NCI-H187 (cell line): ENCODE data around the gene TOR2A.
"Not testable (repeated sequence)": the region's sequence is repeated elsewhere in the genome, so short reads cannot be mapped to it uniquely, and the experiment has no call there.

Source experiments
- DNase-seq, 2 experiments: peaks; one replicate each; lab custom pipeline; 2025; lab: John Stamatoyannopoulos, UW

Gene TOR2A

DNA sequence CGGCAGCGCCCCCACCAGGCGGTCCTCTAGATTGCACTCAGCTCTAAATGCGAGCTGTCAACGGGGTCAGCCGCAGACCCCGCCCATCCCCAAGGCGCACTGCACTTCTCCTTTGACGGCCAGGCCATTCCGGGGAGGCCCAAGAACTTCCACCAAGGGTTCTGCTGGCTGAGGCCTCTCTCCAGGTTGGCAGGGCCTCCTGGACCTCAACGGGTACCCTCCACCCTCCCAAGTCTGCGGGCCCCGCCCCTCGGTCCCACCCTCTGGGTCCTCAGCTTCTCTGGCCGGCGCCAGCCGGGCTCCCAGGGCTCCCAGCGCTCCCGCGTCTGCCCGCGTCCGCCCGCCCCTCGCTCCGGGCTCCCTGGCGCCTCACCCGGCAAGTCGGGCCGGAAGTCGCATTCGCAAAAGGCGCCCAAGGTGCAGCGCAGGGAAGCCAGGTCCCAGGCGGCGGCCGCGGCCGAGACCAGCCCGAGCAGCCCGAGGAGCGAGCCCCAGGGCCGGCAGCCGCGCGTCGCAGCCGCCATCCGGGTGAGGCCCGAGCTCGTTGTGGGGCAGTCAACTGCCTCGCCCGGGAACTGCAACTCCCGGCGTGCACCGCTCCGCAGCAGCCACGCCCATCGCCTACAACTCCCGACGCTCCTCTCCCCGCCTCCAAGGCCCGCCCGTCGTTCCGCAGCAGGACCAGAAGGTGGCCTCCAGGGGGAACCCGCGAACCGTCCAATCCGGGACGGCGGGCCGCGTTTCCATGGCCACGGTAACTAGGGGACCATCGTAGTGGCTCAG lies at the start of gene TOR2A:
TSS of gene TOR2A (minus strand) at position 548 of the 783 bp plus-strand sequence. CDS start at position 524, 24 bp downstream.
- peak; percentile 72 to 93 for DNase-seq

DNA sequence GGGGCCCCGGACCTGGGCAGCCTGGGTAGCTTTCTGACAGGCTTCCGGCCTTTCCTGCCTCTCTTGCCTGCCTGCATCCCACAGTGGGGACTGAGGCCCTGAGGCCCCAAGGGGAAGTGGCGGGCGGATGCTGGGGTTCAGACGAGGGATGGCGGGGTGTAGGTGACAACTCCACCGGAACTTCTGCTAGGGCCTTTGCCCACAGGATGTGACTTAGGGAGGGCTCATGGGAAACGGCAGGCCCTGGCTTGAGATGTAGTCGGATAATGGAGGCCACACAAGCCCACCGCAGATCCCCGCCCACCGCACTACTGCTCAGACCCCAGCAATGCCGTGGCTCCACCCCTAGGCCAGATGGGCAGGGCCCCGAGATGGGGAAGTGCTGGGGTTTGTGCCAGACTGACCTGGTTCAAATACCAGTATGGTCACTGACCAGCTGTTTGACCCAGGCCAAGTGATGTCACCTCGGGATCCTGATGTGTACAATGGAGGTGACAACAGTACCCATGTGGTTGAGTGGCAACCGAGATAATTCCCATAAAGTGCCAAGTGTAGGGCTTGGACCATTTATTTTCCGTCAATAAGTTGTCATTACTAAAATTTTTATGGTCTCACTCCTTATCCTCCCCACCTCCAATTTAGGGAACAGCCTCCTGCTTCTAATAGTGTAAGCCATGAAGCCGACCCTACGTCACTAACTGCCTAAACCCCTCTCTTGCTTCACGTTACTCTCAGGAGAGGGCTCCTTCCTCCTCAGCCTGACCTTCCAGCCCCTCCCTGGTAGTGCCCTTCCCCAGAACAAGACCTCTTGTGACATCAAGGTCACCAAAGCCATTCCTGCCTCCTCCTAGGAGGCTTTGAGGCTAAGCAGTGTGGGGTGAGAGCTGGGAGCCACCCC lies 48.3 kb upstream of the TOR2A start:
- no peak for DNase-seq

DNA sequence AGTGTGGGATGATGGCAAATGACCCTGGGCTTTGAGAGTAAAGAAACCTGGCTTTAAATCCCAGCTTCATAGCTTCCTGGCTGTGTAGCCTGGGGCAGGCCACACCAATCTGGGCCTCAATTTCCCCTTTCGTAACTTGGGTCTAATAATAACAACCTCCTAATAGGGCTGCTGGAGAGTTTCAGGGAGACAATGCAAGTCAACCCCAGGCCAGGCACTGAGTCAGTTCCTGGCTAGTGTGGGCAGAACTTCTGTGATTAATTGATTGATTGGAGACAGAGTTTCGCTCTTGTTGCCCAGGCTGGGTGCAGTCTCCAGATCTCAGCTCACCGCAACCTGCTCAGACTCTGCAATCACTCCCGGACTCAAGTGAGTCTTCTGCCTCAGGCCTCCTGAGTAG lies 46.7 kb upstream of the TOR2A start:
- no peak for DNase-seq

DNA sequence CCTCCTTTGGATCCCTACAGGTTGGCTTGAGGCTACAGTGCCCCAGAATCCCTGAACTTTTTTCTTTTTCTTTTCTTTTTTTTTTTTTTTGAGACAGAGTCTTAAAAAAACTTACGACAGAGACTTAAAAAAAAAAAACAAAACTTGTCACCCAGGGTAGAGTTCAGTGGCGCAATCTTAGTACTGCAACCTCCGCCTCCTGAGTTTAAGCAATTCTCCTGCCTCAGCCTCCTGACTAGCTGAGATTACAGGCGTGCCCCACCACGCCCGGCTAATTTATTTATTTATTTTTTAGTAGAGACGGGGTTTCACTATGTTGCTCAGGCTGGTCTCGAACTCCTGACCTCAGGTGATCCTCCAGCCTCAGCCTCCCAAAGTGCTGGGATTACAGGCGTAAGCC lies 45.8 kb upstream of the TOR2A start:
- DNase-seq, result not testable (repeated sequence)

DNA sequence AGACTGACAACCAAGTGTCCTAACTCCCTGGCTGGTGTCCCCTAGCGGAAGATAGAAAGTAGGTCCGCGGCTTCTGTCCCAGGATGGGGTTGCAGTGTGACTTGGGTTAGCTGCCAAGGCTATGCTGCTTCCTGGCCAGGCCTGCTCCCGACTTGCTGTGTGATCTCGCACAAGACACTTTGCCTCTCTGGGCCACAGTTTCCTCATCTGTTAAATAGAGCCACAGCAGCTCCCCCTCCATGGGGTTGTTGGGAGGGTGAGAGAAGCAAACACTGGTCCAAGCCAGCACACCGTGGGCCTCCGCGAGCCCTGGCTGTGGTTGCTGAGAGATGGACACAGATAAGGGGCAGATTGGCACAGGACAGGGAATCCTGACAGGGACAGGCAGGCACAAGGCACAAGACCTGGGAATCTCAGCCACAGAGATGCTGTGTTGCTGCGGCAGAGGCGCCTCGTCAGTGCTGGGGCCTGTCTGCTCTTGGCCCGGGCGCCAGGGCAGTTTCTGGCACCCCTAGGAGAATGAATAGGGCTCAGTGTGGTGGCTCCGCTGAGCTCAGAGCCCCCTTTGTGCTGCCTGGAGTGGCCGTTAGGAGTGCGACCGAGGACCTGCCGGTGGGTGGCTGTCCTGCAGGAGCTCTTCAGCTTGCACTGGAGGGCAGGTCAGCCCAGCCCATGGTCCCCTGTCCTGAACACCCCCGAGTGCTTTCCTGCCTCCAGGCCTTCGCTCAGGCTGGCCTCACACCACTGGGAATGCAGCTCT lies 45.2 kb upstream of the TOR2A start:
- DNase-seq, result no peak

DNA sequence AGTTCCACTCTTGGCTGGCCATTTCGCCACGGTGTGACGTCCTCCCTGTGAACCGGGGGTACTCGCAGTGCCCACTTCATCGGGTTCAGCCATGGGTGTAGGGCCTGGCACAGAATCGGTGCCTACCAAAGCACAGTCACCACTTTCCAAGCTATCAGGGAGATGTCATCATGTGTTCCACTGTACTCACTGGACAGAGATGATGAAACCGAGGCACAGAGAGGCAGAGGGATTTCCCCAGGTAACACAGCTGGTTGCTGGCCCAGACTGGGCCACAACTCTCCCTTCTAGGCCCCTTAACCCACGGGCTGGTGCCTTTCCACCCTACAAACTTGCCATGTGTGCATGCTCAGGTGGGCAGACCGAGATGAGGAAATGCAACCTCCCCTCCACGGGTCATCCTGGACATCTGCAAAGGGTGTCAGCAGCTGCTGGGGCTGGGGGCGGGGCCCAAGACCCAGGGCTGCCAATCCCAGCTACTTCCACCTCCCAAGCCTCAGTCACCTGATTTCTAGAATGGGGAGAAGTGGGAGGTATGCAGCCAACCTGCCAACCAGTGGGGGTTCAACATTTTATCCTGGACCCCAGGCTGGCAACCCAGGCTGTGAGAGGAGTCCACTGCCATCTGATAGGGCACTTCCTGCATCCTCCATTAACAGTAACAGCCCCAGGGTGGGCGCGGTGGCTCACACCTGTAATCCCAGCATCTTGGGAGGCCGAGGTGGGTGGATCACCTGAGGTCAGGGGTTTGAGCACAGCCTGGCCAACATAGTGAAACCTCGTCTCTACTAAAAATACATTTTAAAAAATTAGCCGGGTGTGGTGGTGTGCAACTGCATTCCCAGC lies 44.3 kb upstream of the TOR2A start:
- DNase-seq, result no peak

DNA sequence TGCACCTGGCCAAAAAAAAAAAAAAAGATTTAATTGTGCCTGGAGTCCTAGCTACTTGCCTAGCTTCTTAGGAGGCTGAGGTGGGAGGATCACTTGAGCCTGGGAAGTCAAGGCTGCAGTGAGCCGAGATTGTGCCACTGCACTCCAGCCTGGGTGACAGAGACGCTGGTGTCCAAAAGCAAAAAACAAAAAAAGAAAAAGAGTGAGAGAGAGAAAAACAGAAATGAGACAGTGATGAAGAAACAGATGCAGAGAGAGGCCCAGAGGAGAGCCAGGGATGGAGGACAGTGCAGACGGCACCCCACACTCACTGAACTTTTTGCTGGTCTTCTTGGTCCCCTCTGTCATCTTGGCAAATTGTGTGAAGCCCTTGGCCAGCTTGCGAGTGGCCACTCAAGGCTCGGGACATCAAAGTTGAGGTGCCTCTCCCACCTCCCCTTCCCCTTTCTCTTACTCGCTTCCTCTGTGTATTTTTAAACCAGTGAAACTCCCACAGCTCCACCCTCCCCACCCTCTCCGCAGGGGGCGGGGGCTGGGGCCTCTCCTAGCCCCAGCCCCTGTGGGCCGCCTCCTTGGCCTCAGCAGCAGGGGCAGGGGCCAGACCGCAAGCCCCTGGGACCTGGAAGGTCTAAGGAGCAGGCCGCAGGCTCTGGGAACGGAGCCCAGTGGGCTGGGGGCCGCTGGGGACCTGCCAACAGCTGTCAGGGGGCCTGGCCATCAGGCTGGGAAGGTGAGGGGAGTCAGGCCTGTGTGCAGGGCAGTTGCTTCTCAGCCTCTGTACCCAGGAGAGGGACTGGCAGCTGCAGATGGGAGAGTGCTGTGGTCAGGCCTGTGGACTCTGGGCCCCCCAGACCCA lies 43.4 kb upstream of the TOR2A start, which contains the start of gene SH2D3C:
TSS of gene SH2D3C (minus strand) at position 387 of the 856 bp plus-strand sequence. CDS start at position 348, 39 bp downstream.
- DNase-seq, result no peak

DNA sequence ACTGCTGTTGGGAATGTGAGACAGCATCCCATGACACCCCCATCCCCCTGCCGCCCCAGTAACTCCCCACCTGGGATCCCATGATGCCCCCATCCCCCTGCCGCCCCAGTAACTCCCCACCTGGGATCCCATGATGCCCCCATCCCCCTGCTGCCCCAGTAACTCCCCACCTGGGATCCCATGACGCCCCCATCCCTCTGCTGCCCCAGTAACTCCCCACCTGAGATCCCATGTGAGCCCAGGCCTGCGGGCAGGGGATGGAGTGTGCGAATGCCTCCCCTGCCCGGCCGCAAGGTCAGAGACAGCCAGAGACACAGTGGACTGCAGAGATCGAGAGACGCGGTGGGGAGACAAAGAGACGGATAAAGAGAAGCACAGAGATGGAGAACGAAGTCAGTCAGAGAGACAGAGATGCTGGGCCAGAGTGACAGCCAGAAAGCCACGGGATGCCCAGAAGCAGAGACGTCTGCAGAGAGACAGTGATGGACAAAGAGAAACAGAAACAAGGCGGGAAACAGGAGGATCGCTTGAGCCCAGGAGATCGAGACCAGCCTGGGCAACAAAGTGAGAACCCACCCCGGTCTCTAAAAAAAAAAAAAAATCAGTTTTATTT lies 42.4 kb upstream of the TOR2A start:
- no peak for DNase-seq

DNA sequence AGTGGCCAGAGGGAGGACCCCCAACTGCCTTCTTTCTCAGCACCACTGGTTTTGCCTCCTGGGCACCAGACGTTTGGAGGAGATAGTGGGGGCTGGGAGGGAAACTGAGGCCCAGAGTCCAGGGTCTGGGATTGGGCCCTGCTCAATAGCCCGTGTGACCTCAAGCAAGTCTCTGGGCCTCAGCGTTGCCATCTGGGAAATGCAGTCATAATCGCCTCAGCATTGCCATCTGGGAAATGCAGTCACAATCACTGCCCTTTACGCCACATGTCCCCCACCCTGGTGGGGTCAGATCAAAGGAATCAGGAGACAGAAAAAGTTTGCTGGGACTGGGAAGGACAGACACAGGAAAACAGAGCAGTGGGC lies 41.8 kb upstream of the TOR2A start:
- DNase-seq, result no peak

DNA sequence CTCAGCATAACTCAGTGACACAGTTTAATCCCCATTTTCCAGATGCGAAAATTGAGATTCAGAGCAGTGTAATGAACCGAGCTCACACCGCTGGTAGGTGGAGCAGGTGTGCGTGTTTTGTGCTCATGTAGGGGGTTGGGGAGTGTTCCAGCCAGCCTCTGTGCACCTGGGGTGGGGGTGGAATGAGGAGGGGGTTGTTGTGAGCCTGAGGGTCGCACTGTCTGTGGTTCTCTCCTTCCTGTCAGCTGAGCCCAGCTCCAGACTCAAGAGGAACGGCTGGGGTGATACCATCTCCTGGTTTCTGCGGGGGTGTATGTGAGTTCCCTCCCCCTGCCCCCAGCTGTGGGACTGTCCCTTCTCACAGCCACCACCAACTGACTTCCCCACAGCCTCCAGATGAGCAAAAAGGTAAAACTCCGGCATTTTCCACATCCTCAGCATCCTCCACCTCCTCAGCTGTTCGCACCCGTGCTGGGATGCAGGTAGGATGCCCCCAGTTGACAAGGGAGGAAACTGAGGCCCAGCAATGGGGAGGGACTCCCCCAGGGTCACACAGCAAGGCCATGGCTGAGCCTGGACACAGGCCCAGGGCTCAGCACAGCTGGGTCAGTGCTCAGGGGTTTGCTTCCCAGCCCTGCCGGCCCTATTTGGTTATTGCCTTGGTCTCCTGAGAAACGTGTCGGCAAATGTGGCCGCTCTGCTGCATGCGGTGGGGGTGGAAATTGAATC lies 41.3 kb upstream of the TOR2A start:
- DNase-seq, result no peak

DNA sequence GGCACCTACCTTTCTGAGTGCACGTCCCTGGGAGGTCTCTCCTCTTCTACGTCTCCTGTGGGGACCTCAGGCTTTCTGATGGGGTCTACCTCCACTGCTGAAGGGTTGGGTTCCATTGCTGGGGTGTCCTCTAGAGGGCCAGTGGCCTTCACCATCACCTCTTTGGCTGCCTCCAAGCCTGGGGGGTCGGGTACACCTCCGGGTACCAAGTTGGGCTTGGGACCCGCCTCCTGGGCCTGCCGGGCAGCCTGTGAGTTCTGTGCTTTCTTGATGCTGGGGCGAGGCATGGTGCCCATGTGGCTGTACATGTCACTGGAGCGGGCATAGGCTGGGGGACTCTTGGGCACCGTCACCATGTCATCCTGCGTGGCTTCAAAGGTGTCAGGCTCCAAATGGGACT lies 38.9 kb upstream of the TOR2A start:
- no peak for DNase-seq

DNA sequence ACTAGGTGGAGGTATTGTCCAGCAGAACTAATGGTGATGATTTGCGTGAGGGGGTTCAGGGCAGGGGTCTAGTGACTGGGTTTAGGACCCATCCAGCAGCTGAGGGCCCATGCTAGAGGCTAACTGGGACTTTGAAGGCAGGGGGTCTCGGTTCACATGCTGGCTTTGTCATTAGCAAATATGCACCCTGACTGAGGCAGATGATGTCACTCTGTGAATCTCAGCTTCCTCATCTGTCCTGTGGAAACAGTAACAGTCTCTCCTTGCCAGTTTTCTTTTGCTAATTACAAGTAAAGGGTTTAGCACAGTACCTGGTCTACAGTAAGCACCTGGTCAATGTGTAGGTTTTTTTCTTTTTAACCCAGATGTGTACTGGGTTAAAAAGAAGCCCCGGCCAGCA lies 38.2 kb upstream of the TOR2A start:
- no peak for DNase-seq

DNA sequence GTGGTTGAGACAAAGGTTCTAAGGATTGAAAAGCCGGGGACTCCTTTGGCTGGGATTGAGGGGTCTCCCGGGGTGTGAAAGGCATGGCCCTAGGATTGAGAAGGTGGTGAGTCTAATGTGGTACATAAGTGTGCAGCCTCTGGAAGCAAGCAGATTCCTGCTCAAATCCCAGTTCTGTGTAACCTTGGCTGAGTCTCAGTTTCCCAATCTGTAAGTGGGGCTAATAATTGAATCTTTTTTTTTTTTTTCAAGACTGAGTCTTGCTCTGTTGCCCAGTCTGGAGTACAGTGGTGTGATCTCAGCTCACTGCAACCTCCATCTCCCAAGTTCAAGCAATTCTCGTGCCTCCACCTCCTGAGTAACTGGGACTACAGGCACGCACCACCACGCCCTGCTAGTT lies 37.5 kb upstream of the TOR2A start:
- DNase-seq, result no peak

DNA sequence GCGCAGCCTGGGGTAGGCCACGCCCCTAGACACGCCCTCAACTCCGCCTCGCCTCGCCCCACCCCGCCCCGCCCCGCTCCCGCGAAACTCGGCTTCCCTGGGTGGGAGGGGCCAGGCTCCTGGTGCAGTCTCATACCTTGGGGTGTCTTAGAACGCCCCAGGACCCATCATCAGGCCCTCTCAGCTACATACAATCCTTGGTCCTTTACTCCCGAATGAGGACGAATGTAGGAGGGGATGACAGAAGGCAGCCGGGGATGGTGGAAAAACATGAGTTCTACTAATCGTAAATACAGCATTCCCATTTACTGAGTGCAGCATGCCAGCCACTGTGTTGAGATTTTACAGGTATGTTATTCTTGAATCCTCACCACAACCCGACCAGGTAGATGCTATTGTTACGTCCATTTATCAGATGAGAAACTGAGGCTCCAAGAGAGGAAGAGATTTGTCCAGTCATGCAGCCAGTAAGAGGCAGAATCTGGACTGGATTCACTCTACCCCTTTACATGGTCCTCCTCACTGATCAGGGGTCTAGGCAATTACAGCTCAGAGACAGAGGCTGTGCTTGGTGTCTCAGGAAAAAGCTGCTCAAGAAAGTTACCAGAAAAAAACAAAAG lies 36.6 kb upstream of the TOR2A start:
- no peak for DNase-seq

DNA sequence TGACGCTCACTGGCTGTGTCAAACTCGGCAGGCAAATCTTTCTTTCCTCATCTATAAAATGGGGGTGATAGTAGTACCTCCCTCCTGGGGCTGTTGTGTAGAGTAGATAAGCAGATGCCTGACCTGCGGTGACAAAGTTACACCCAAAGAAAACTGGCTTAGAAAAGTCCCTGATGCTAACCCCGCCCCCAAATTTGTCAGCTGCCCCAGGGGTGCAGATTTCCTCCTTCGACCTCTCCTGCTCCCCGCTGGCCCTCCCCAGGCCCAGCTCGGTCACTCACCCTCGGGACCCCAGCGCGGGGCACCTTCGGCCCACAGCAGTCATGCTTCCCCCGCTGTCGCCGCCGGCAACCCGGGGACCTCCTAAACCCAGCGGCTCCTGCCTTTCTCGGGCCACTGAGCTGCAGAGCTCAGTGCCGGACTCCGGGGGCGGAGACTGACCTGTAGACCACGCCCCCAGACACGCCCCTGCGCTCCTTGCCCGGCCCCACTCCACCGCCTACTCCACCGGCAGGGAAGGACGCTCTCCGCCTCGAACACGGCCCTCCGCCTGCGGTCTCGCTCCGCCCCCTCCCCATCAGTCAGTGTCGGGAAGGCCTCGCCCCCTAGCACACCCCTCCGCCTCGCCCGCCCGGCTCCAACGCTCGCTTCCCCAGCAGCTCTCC lies 35.9 kb upstream of the TOR2A start:
- peak; percentile 78 to 91 for DNase-seq

DNA sequence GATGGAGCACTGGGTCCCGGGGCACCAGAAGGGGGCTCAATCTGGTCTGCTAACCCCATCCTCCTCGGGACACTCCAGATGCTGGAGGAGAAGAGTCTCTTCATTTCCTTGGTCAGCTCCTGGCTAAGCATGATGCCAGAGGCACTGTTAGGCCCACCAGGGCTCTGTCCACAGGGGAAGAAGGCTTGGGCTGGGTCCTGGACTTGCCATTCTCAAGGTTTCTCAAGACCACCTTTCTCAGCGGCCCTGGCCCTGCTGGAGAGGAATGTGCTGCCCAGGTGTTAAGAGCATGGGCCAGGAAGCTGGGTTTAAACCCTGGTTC lies 35.5 kb upstream of the TOR2A start:
- DNase-seq, result no peak

DNA sequence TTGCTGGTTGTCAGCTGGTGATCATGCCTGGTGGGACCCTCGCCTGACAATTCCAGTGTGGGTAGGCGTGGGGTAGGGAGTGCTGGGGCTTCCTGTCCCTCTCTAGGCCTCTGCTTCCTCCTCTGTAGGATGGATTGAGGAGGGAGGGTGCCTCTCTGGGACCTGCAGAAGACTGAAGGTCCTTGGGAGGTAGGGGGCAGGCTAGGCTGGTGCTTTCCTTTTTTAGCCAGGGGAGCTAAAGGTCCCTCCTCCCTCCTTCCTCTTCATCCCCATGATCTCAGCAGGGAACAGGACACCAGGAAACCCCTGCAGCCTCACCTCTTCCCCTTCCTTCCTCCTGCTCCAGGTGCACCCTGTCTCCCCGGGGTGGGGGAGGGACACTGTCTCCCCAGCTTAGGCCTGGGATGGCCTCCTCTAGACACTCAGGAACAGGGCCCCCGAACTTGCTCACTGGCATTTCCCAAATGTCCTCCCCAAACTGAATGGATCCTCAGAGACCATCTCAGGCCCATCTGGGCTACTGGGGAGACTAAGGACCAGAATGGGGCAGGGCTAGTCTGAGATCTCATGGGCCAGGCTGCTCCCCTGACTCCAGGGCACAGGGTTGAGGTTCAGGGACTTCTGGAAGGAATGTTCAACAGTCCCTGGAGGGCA lies 35.0 kb upstream of the TOR2A start:
- DNase-seq, result no peak

DNA sequence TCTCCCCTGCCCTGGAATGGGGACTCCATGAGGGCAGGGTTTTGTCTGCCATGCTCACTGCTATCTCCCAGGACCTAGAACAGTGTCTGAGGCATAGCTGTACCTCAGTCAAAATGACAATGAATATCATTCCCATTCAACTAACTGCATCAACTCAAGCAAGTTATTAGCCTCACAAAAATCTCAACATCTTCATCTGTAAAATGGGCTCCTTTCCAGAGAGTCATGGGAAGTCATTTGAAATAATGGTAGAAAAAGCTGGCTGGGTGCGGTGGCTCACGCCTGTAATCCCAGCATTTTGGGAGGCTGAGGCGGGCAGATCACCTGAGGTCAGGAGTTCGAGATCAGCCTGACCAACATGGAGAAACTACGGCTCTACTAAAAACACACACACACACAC lies 34.0 kb upstream of the TOR2A start:
- no peak for DNase-seq
